ENCODE data around the gene SERINC5.

The SERINC5 gene

GRCh38 chr5:80215523-80215922, 40.3 kb downstream of the SERINC5 start:
- no peak for DNase-seq (ENCODE audit: low read depth)
- TF ChIP-seq CTCF (IDR thresholded peaks at IDR 0.05; ENCODE audit: low read depth, low read length, missing control alignments) = no peak
- in situ Hi-C loops (cut with HindIII; ENCODE audit: low sequenced_read_pairs) = no loop called here
- no peak overlapping the region for H3K4me3 ChIP-seq (ENCODE audit: low read depth, low read length)

DNA sequence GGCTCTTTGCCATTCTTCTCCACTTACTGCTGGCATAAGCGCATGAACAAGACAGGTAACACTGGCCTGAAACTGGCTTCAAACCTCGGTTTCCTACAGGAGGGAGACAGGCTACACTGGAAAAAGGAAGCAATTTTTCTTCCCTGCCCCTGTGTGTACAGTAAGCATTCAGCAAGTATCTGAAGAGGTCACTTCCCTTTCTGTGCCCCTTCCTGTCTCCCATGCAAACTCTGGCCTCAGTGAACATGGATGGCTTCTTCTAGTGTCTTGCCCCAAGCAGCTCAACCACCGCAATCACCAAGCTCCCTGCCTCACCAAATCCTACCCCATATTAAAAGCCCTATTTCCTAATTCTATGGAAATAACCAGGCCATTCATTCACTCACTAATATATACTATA, 42.4 kb downstream of the SERINC5 start:
- DNase-seq (ENCODE audit: low read depth) = no peak
- in situ Hi-C loops (cut with HindIII; ENCODE audit: low sequenced_read_pairs) = no loop called here
- TF ChIP-seq CTCF (IDR thresholded peaks at IDR 0.05; ENCODE audit: low read depth, low read length, missing control alignments) = no peak
- no peak overlapping the region for H3K4me3 ChIP-seq (ENCODE audit: low read depth, low read length)

DNA sequence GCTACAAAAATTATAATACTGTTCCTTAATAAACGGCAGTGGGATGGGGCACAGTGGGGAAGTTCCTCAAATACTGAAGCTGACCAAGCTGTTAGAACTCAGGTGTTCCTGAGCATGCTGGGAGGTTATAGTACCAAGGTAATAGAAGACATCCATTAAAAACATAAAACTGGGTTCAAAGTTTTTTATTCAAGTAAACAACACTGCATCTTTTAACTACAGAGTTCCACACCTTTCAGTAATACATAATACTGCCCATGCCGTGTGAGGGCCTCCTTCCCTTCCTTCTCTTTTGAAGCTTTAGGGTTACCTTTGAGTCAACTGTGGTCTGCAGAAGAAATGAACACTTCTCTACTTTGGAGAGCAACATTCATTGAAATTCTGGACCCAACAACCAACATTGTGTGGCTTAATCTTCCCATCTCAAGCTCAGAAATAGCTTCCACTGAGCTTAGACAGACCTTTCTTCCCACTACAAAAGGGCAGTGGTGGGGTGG, 43.6 kb downstream of the SERINC5 start:
- no peak for DNase-seq (ENCODE audit: low read depth)
- in situ Hi-C loops (cut with HindIII; ENCODE audit: low sequenced_read_pairs) = no loop called here
- TF ChIP-seq CTCF (IDR thresholded peaks at IDR 0.05; ENCODE audit: low read depth, low read length, missing control alignments) = no peak
- no peak overlapping the region for H3K4me3 ChIP-seq (ENCODE audit: low read depth, low read length)

- DNase-seq (ENCODE audit: low read depth) = no peak
- TF ChIP-seq CTCF (IDR thresholded peaks at IDR 0.05; ENCODE audit: low read depth, low read length, missing control alignments) = no peak
- in situ Hi-C loops (cut with HindIII; ENCODE audit: low sequenced_read_pairs) = no loop called here
- no peak overlapping the region for H3K4me3 ChIP-seq (ENCODE audit: low read depth, low read length)
Observed at GRCh38 chr5:80211327-80211726, 44.5 kb downstream of the SERINC5 start.

- in situ Hi-C loops (cut with HindIII; ENCODE audit: low sequenced_read_pairs) = no loop called here
- no peak for DNase-seq (ENCODE audit: low read depth)
- TF ChIP-seq CTCF (IDR thresholded peaks at IDR 0.05; ENCODE audit: low read depth, low read length, missing control alignments) = no peak
- no peak overlapping the region for H3K4me3 ChIP-seq (ENCODE audit: low read depth, low read length)
Observed at GRCh38 chr5:80210014-80210413, 45.8 kb downstream of the SERINC5 start.

GRCh38 chr5:80208381-80208780, 47.5 kb downstream of the SERINC5 start:
- TF ChIP-seq CTCF (IDR thresholded peaks at IDR 0.05; ENCODE audit: low read depth, low read length, missing control alignments) = no peak
- H3K4me3 ChIP-seq (ENCODE audit: low read depth, low read length) = no peak overlapping the region
- in situ Hi-C loops (cut with HindIII; ENCODE audit: low sequenced_read_pairs) = no loop called here
- no peak for DNase-seq (ENCODE audit: low read depth)

- in situ Hi-C loops (cut with HindIII; ENCODE audit: low sequenced_read_pairs) = no loop called here
- DNase-seq (ENCODE audit: low read depth) = no peak
- TF ChIP-seq CTCF (IDR thresholded peaks at IDR 0.05; ENCODE audit: low read depth, low read length, missing control alignments) = no peak
- H3K4me3 ChIP-seq (ENCODE audit: low read depth, low read length) = no peak overlapping the region
Observed at GRCh38 chr5:80207832-80208231, 48.0 kb downstream of the SERINC5 start.

All from astrocyte of the cerebellum (primary cell).